Smooth muscle cell (in vitro differentiated cells): ENCODE measurements around the gene SNX10. TPM values are rescaled to one million over a fixed set of nuclear protein-coding genes. Genes with fewer than 3 reads are reported as not detected.

Experiments used
- DNase-seq: peaks from one replicate; lab custom pipeline; 2025; ENCODE audit not compliant: unreplicated experiment; lab: John Stamatoyannopoulos, UW
- H2AFZ ChIP-seq: fragments of 200-600 bp; sonication (generic); 2 replicates; pipeline ENCODE4 v1.6.0; 2016; ENCODE audit warnings: antibody characterized with exemption, low read depth, mild to moderate bottlenecking
- H3F3A ChIP-seq: fragments of 200-600 bp; sonication (generic); 2 replicates; pipeline ENCODE4 v1.6.0; 2017; ENCODE audit warnings: antibody characterized with exemption, low read depth
- H3K27ac ChIP-seq: fragments of 200-600 bp; sonication (generic); 2 replicates; pipeline ENCODE4 v1.5.1; 2016; ENCODE audit warnings: low read depth, mild to moderate bottlenecking
- H3K27me3 ChIP-seq: fragments of 200-600 bp; sonication (generic); 2 replicates; pipeline ENCODE4 v1.6.1; 2016; ENCODE audit warnings: low read depth, mild to moderate bottlenecking
- H3K36me3 ChIP-seq: fragments of 200-600 bp; sonication (generic); 2 replicates; pipeline ENCODE4 v1.5.1; 2016; ENCODE audit warnings: low read depth
- H3K4me1 ChIP-seq: fragments of 200-600 bp; sonication (generic); 2 replicates; pipeline ENCODE4 v1.5.1; 2016; ENCODE audit warnings: low read depth
- H3K4me2 ChIP-seq: fragments of 200-600 bp; sonication (generic); 2 replicates; pipeline ENCODE4 v1.6.0; 2016; ENCODE audit warnings: mild to moderate bottlenecking
- H3K4me3 ChIP-seq: fragments of 200-600 bp; sonication (generic); 2 replicates; pipeline ENCODE4 v1.5.1; 2016; ENCODE audit warnings: mild to moderate bottlenecking
- H3K79me2 ChIP-seq: fragments of 200-600 bp; sonication (generic); 2 replicates; pipeline ENCODE4 v1.6.0; 2016; ENCODE audit warnings: low read depth, mild to moderate bottlenecking
- H3K9ac ChIP-seq: fragments of 200-600 bp; sonication (generic); 2 replicates; pipeline ENCODE4 v1.6.0; 2016; ENCODE audit warnings: low read depth
- H3K9me3 ChIP-seq: fragments of 200-600 bp; sonication (generic); replicated peaks from 2 replicates; pipeline ENCODE4 v1.5.1; 2016; ENCODE audit warnings: low read depth
- H4K20me1 ChIP-seq: fragments of 200-600 bp; sonication (generic); 2 replicates; pipeline ENCODE4 v1.6.0; 2016; ENCODE audit warnings: low read depth
- WGBS: methylation state at CpG from one replicate; pipeline ENCODE4 v1.1.7; 2016; ENCODE audit warnings: low lambda C conversion rate; 5-methylcytosine and 5-hydroxymethylcytosine counted together
- polyA plus RNA-seq: library from polyadenylated mRNA; unstranded; fragments of >200 nt; fragmentation: Nextera tagmentation; extraction: Ambion mirVana; gene quantifications from 2 replicates; pipeline ENCODE4 v1.2.1, GENCODE V29; 2016
- total RNA-seq: library from RNA; depleted of rRNA; stranded (reverse); fragments of >200 nt; gene quantifications from 2 replicates; pipeline ENCODE4 v1.2.3, GENCODE V29; 2014
- TF ChIP-seq, protein P1 (sequence below): fragments of 200-600 bp; sonication (generic); IDR thresholded peaks from 2 replicates; pipeline ENCODE4 v1.5.1; 2017; ENCODE audit warnings: borderline replicate concordance, mild to moderate bottlenecking, antibody characterized with exemption; ENCODE audit not compliant: insufficient read depth, poor library complexity, severe bottlenecking

Gene SNX10
- total and polyA plus RNA-seq, 2 experiments from 2014 or later: 1.1 to 2.2 TPM

- Histone ChIP-seq H3K79me2 (no peaks in the 10 kb centered on the region), H3K27me3 (no peaks in the 10 kb centered on the region), H3K36me3 (no peaks in the 10 kb centered on the region), H3K9me3 (no peaks in the 10 kb centered on the region), H3K4me1 (no peaks in the 10 kb centered on the region), H3F3A (peaks cover 3% of the 10 kb centered on the region), H4K20me1 (no peaks in the 10 kb centered on the region), H2AFZ (peak overlapping the region; percentile 93), H3K4me3 (no peak overlapping the region), H3K27ac (no peak overlapping the region), H3K4me2 (peak overlapping the region; percentile 83), H3K9ac (no peak overlapping the region)
- TF ChIP-seq, protein P1, sequence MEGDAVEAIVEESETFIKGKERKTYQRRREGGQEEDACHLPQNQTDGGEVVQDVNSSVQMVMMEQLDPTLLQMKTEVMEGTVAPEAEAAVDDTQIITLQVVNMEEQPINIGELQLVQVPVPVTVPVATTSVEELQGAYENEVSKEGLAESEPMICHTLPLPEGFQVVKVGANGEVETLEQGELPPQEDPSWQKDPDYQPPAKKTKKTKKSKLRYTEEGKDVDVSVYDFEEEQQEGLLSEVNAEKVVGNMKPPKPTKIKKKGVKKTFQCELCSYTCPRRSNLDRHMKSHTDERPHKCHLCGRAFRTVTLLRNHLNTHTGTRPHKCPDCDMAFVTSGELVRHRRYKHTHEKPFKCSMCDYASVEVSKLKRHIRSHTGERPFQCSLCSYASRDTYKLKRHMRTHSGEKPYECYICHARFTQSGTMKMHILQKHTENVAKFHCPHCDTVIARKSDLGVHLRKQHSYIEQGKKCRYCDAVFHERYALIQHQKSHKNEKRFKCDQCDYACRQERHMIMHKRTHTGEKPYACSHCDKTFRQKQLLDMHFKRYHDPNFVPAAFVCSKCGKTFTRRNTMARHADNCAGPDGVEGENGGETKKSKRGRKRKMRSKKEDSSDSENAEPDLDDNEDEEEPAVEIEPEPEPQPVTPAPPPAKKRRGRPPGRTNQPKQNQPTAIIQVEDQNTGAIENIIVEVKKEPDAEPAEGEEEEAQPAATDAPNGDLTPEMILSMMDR: no peak
- DNase-seq: no peak
These were observed 74.2 kb downstream of the SNX10 start for GRCh38 chr7:26365901-26366275.

- H3K27me3 ChIP-seq: no peaks in the 10 kb centered on the region
- H3K27ac ChIP-seq: no peak overlapping the region
- H3K79me2 ChIP-seq: no peaks in the 10 kb centered on the region
- 94% methylated on average over 6 of the region's 6 CpGs for WGBS
- no peak overlapping the region for H2AFZ ChIP-seq
- no peak overlapping the region for H3K4me3 ChIP-seq
- no peak overlapping the region for H3K9ac ChIP-seq
- peaks cover 3% of the 10 kb centered on the region for H3F3A ChIP-seq
- DNase-seq: no peak
- no peaks in the 10 kb centered on the region for H3K36me3 ChIP-seq
- H4K20me1 ChIP-seq: no peaks in the 10 kb centered on the region
- no peaks in the 10 kb centered on the region for H3K4me1 ChIP-seq
- H3K4me2 ChIP-seq: no peak overlapping the region
- TF ChIP-seq, protein P1: no peak
- no peaks in the 10 kb centered on the region for H3K9me3 ChIP-seq
These were observed 75.6 kb downstream of the SNX10 start for GRCh38 chr7:26367219-26367711.

DNA sequence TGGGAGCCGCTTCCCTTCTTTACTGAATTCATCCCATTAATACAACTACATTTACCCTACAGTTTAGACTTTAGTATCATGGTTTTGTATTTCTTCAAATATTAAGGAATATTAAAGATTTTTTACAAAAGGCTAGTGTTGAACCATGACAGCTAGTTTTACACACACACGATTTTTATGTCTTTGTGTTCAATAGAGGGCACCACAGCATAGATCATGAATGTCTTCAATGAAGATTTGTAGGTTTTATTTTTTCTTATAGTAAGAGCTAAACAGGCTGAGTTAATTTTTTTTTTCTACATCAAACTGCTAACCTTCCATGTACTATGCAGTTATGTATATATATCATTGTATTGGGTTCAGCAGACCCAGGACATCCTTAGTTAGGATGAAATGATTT, 76.9 kb downstream of the SNX10 start:
- Histone ChIP-seq H3K27me3 (peaks cover 2% of the 10 kb centered on the region), H3K79me2 (no peaks in the 10 kb centered on the region), H4K20me1 (no peaks in the 10 kb centered on the region), H3K9me3 (no peaks in the 10 kb centered on the region), H3K4me1 (no peaks in the 10 kb centered on the region), H3K36me3 (no peaks in the 10 kb centered on the region), H3F3A (peaks cover 3% of the 10 kb centered on the region), H3K4me3 (no peak overlapping the region), H3K4me2 (no peak overlapping the region), H3K9ac (no peak overlapping the region), H3K27ac (no peak overlapping the region), H2AFZ (no peak overlapping the region)
- TF ChIP-seq, protein P1: peak; percentile 18
- DNase-seq: no peak
- 82% methylated on average over 2 of the region's 2 CpGs for WGBS

DNA sequence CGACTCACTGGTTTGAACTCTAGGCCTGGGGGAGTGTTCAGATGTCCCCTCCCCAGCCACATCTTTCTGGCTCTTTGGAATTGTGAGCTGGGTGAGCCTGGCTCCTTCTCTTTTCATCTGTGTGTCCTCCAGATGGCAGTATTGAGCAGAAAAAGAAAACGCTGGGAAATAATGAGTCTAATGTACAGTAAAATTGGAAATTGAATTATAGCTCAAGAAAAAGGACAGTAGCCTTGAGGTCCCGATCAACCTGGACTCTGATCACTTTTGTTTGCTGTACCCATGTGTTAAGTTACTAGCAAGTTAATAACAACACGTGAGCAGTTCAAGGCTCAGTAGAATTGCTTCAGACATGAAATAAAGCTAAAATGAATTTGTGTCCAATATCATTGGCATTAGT, 77.9 kb downstream of the SNX10 start:
- H3K4me3 ChIP-seq: peak overlapping the region; percentile 9
- H3K27ac ChIP-seq: no peak overlapping the region
- peak overlapping the region; percentile 76 for H2AFZ ChIP-seq
- TF ChIP-seq, protein P1: peak; percentile 73
- H3K79me2 ChIP-seq: no peaks in the 10 kb centered on the region
- H4K20me1 ChIP-seq: no peaks in the 10 kb centered on the region
- no peaks in the 10 kb centered on the region for H3K4me1 ChIP-seq
- no peaks in the 10 kb centered on the region for H3K9me3 ChIP-seq
- H3K36me3 ChIP-seq: no peaks in the 10 kb centered on the region
- peaks cover 3% of the 10 kb centered on the region for H3F3A ChIP-seq
- peak overlapping the region; percentile 74 for H3K4me2 ChIP-seq
- no peak overlapping the region for H3K9ac ChIP-seq
- peaks cover 10% of the 10 kb centered on the region for H3K27me3 ChIP-seq
- DNase-seq: no peak
- 11% methylated on average over 4 of the region's 4 CpGs for WGBS
